Kidney (tissue), 14 donors: ENCODE measurements around the gene CDK13. TPM values are rescaled to one million over a fixed set of nuclear protein-coding genes. Genes with fewer than 3 reads are reported as not detected.

ENCODE experiments used
- DNase-seq, 5 donors: peaks; one replicate each; pipeline ENCODE4 v3.0.0-alpha.2; 2013 to 2020
- FAIRE-seq: peaks from 2 replicates; lab custom pipeline; 2012; peaks lifted over from hg19 to GRCh38; lab: Jason Lieb, UNC
- H3K27ac ChIP-seq, 2 donors: one replicate each; pipeline ENCODE4 v1.7.0; 2013; ENCODE audit warnings: low read depth in 2 of 2, low read length in 2 of 2, inconsistent platforms in 1 of 2
- H3K27me3 ChIP-seq: one replicate; pipeline ENCODE4 v1.7.1; 2013; ENCODE audit warnings: low read length, inconsistent platforms; ENCODE audit not compliant: control insufficient read depth, insufficient read depth
- H3K36me3 ChIP-seq, 3 donors: one replicate each; pipeline versions ENCODE4 v1.7.0 to v1.7.1; 2013; ENCODE audit warnings: low read length in 3 of 3, control low read depth in 1 of 3, inconsistent platforms in 1 of 3; ENCODE audit not compliant: insufficient read depth in 3 of 3, control insufficient read depth in 2 of 3
- H3K4me1 ChIP-seq, 3 donors: one replicate each; pipeline versions ENCODE4 v1.7.0 to v1.7.1; 2013; ENCODE audit warnings: low read length in 3 of 3, inconsistent platforms in 1 of 3, low read depth in 1 of 3; ENCODE audit not compliant: control insufficient read depth in 2 of 3, insufficient read depth in 2 of 3
- H3K4me3 ChIP-seq, 3 donors: one replicate each; pipeline versions ENCODE4 v1.7.0 to v1.8.1; 2013; ENCODE audit warnings: low read length in 3 of 3, control low read depth in 1 of 3, inconsistent platforms in 1 of 3
- H3K9ac ChIP-seq, 3 donors: one replicate each; pipeline versions ENCODE4 v1.7.0 to v1.7.1; 2013; ENCODE audit warnings: low read length in 3 of 3, control low read depth in 1 of 3, inconsistent platforms in 1 of 3
- H3K9me3 ChIP-seq, 3 donors: one replicate each; pipeline versions ENCODE4 v1.7.0 to v1.7.1; 2013; ENCODE audit warnings: low read length in 3 of 3, control low read depth in 1 of 3, inconsistent platforms in 1 of 3; ENCODE audit not compliant: control insufficient read depth in 2 of 3, insufficient read depth in 1 of 3
- CTCF ChIP-seq: IDR thresholded peaks from 3 replicates; pipeline ENCODE4 v1.5.1; 2012; ENCODE audit warnings: mild to moderate bottlenecking, moderate library complexity, borderline replicate concordance; ENCODE audit not compliant: insufficient read depth; ENCODE audit errors: extremely low read depth
- intact Hi-C: fragments of 100-400 bp; cut with DNase I; formaldehyde crosslinking; loops from one replicate; pipeline ENCODE4 v1.11.1; 2022
- polyA plus RNA-seq: library from polyadenylated mRNA; stranded (reverse); fragments of 350-450 nt; fragmentation: Illumina TruSeq; extraction: RNeasy Lipid Tissue Mini Kit (QIAGEN cat#74804); gene quantifications from one replicate; pipeline ENCODE4 v1.2.3, GENCODE V29; 2014; ENCODE audit warnings: low read depth, low replicate concordance; ENCODE audit not compliant: insufficient read depth
- total RNA-seq: library from RNA; stranded (reverse); fragmentation: NEBNext Ultra II Directional; extraction: Animal tissue kit (Norgen Biotek cat#: 25700); gene quantifications from one replicate; pipeline ENCODE4 v1.2.1, GENCODE V29; 2021
- donor health status: control.
- donor health status: control.
- donor health status: control.
- donor health status: control.
- donor health status: control.
- donor health status: DM: yes; HTN: yes; CAD: no.
- donor health status: Normal renal cell carcinoma (clear cell type).

The CDK13 gene
- total and polyA plus RNA-seq, 2 donors from 2014 or later: 15.5 to 50.9 TPM

DNA sequence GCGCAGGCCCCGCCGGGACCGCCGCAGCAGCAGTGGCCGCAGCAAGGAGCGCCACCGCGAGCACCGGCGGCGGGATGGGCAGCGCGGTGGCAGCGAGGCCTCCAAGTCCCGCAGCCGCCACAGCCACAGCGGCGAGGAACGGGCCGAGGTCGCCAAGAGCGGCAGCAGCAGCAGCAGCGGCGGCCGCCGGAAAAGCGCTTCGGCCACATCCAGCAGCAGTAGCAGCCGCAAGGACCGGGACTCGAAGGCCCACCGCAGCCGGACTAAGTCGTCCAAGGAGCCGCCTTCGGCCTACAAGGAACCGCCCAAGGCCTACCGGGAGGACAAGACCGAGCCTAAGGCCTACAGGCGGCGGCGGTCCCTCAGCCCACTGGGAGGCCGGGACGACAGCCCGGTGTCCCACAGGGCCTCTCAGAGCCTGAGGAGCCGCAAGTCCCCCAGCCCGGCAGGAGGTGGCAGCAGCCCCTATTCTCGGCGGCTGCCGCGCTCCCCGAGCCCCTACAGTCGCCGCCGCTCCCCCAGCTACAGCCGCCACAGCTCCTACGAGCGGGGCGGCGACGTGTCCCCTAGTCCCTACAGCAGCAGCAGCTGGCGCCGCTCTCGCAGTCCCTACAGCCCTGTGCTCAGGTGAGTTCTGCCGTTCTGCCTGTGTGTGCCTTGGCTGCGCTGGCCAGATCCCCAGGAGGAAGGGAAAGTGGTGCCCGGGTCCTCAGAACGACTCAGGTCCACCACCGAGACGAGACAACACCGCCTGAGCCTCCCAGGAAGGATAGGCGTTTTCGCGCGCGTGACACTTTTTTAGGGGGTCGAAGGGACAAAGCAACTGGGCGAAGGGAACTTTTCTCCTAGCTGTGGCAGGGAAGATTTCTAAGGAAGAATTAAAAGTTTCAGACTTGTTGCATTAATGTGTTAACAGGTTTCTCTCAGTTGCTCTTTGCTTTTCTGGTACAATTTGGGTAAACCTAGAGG lies 1.5 kb downstream of the CDK13 start:
- intact Hi-C loops: no loop called here
- Histone ChIP-seq H3K9me3 (no peaks in the 10 kb centered on the region), H3K4me1 (peaks cover 0 to 16% (median 14%) of the 10 kb centered on the region in 3 donors), H3K27me3 (no peaks in the 10 kb centered on the region), H3K36me3 (no peaks in the 10 kb centered on the region), H3K4me3 (peak overlapping the region; percentile 79 to 98 (median 89)), H3K27ac (peak overlapping the region; percentile 92 to 98), H3K9ac (peak overlapping the region; percentile 63 to 94 (median 71))
- DNase-seq: peak; percentile 77 to 92 (median 86)
- no peak for FAIRE-seq
- TF ChIP-seq CTCF: peak; percentile 42

DNA sequence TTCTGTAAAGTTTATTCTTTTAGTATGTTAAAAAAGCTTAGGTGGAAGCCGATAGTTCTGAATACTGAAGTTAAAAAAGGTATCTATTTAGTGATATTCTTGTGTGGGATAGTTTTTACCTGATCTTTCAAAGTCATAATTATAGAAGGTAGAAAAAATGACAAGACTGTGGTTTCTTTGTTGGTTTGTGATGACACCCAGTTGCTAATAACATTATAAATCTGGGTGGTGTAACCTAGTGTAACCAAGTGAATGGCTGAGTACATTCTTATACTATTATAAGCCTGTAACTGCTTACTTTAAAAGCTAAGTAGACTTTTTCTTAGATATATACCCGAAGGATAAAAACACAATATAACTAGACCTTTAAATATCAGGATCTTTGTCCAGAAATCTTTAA lies 2.3 kb downstream of the CDK13 start:
- intact Hi-C loops: no loop called here
- peak overlapping the region in 1 of 2 donors; percentile 92 for H3K27ac ChIP-seq
- peak in 1 of 5 donors; percentile 39 for DNase-seq
- H3K4me3 ChIP-seq: peak overlapping the region; percentile 79 to 98 (median 89)
- TF ChIP-seq CTCF: no peak
- no peaks in the 10 kb centered on the region for H3K9me3 ChIP-seq
- peak overlapping the region; percentile 63 to 94 (median 71) for H3K9ac ChIP-seq
- no peak for FAIRE-seq
- H3K36me3 ChIP-seq: no peaks in the 10 kb centered on the region
- H3K27me3 ChIP-seq: no peaks in the 10 kb centered on the region
- peaks cover 0 to 16% (median 14%) of the 10 kb centered on the region in 3 donors for H3K4me1 ChIP-seq

DNA sequence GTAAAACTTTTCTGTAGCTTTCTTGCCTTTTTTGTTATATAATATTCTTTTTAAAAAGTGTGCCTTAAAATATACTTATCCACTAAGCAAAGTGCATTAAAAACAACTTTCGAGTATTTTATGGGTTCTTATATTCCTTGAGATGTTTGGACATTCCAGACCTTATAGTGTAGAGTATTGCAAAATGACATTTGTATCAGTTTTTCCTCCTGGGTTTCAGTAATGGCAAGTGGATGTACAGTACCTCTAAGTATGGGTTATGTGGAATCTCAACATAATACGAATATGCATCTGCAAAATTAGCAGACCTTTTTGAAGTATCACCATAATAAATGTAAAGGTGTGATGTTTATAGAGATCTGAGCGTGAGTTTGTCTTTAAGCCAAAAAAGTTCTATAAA lies 2.7 kb downstream of the CDK13 start:
- H3K27me3 ChIP-seq: no peaks in the 10 kb centered on the region
- H3K9me3 ChIP-seq: no peaks in the 10 kb centered on the region
- H3K9ac ChIP-seq: peak overlapping the region; percentile 28 to 94 (median 71)
- FAIRE-seq: no peak
- H3K4me3 ChIP-seq: peak overlapping the region; percentile 79 to 98 (median 89)
- peak in 1 of 5 donors; percentile 25 for DNase-seq
- no peak overlapping the region for H3K27ac ChIP-seq
- no peaks in the 10 kb centered on the region for H3K36me3 ChIP-seq
- TF ChIP-seq CTCF: no peak
- peaks cover 0 to 14% (median 14%) of the 10 kb centered on the region in 3 donors for H3K4me1 ChIP-seq
- intact Hi-C loops: no loop called here
